Fibroblast of skin of scalp (primary cell): ENCODE data around the gene BEGAIN.

Experiments
- DNase-seq: peaks from one replicate; pipeline ENCODE4 v3.0.0-alpha.2; 2013

The BEGAIN gene

GRCh38 chr14:100615736-100616695 is 28.8 kb upstream of the BEGAIN start:
- DNase-seq, result no peak

GRCh38 chr14:100614803-100615202 is 27.6 kb upstream of the BEGAIN start:
- DNase-seq, result no peak

- no peak for DNase-seq
These were observed 25.8 kb upstream of the BEGAIN start for GRCh38 chr14:100612986-100613385.

- no peak for DNase-seq
These were observed 24.7 kb upstream of the BEGAIN start for GRCh38 chr14:100611811-100612480.

GRCh38 chr14:100610511-100611217 is 23.4 kb upstream of the BEGAIN start:
- DNase-seq, result no peak

- DNase-seq, result no peak
These were observed 22.7 kb upstream of the BEGAIN start for GRCh38 chr14:100609941-100610391.

- DNase-seq, result no peak
These were observed 22.2 kb upstream of the BEGAIN start for GRCh38 chr14:100609331-100609870.

- DNase-seq, result no peak
These were observed 21.5 kb upstream of the BEGAIN start for GRCh38 chr14:100608586-100609330.

- no peak for DNase-seq
These were observed 20.8 kb upstream of the BEGAIN start for GRCh38 chr14:100608064-100608463.

GRCh38 chr14:100607611-100607956 is 20.4 kb upstream of the BEGAIN start:
- DNase-seq, result no peak

- no peak for DNase-seq
These were observed 19.7 kb upstream of the BEGAIN start for GRCh38 chr14:100606687-100607610.

- DNase-seq, result peak; percentile 7
These were observed 18.8 kb upstream of the BEGAIN start for GRCh38 chr14:100605706-100606686.

GRCh38 chr14:100605230-100605629 is 18.0 kb upstream of the BEGAIN start:
- DNase-seq, result no peak

GRCh38 chr14:100604709-100605108 is 17.5 kb upstream of the BEGAIN start:
- no peak for DNase-seq

GRCh38 chr14:100604121-100604501 is 16.9 kb upstream of the BEGAIN start:
- DNase-seq, result no peak

GRCh38 chr14:100603341-100604120 is 16.3 kb upstream of the BEGAIN start:
- no peak for DNase-seq

GRCh38 chr14:100602621-100603230 is 15.5 kb upstream of the BEGAIN start:
- no peak for DNase-seq

GRCh38 chr14:100601914-100602313 is 14.7 kb upstream of the BEGAIN start:
- DNase-seq, result no peak
